Measurements from ENCODE around the gene PLA2G2C. TPM values are rescaled to one million over a fixed set of nuclear protein-coding genes. Genes with fewer than 3 reads are reported as not detected.

Gene PLA2G2C
- total RNA-seq, 1 donor from 2014 or later = not detected

DNA sequence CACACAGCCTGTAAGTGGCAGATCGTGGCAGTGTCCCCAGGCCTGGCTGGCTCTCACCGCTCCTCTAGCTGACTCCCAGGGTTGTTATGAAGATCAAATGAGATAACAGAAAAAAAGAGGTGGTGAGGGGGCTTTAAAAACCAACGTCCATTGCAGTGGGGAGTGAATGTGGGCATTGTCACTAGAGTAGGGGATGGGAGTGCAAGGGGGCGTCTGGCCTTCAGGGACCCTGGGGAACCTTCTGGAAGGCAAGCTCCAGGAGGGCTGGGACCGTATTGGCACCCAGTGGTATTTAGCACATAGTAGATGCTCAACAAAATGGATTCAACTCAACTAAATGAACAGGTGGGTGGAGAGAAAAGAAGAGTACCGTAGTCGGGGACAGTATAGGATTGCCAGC lies 70.4 kb downstream of the PLA2G2C start:
- Histone ChIP-seq H3K36me3 (no peaks in the 10 kb centered on the region), H3K27me3 (no peaks in the 10 kb centered on the region), H3K4me1 (no peaks in the 10 kb centered on the region), H3K4me3 (no peak overlapping the region), H3K27ac (no peak overlapping the region), H3K9me3 (no peaks in the 10 kb centered on the region)
- no peak for ATAC-seq
- peak; percentile 19 for DNase-seq
- intact Hi-C loops (cut with DNase I) = no loop called here
- no peak for TF ChIP-seq CTCF (IDR thresholded peaks at IDR 0.05)

DNA sequence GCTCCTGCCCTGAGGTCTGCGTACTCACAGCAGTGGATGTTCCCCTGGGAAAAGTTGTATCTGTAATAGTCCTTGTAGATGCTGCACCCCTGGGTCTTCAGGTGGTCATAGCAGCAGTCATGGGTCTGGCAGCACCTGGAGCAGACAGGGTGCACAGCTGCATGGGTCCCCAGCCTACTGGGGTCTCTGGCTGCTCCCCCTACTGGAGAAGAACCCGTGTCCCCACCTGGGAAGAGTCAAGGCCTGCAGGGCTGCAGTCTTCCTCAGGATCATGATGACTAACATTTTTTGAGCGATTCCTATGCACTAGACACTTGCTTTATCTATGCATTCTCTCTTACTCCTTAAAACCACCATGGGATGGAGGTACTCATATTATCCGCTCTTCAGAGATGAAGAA lies 70.8 kb downstream of the PLA2G2C start:
- H3K9me3 ChIP-seq = no peaks in the 10 kb centered on the region
- ATAC-seq (no peak), DNase-seq (peak; percentile 29)

DNA sequence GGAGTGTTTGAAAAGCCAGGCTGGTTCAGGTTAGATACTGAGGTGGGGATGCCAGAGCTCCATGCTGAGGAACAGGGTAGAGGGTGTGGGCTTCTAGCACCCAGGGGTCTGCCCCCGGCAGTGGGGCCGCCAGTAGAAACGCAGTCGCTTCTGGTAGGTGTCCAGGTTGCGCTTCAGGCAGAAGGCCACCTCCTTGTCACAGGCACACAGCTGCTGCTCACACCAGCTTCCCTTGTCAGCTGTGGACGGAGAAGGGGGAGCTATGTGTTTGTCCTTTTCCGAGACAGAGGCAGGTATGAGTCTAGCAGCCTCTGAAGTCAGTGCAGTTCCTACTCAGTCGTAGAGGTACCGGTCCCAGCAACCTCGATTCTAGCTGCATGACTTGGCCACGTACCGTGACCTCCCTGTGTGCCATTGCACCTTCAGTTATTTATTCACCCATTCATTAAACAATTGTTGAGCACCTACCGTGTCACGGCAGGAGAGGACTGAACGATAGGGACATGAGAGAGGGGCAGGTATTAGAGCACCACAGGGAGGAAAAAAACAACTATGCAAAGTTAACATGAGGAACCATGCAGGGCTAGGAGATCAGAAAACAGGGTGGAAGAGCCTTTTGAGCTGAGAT lies 72.2 kb downstream of the PLA2G2C start:
- no peaks in the 10 kb centered on the region for H3K36me3 ChIP-seq
- H3K4me1 ChIP-seq = no peaks in the 10 kb centered on the region
- no peak overlapping the region for H3K4me3 ChIP-seq
- ATAC-seq (no peak), DNase-seq (peak; percentile 36)
- intact Hi-C loops (cut with DNase I) = no loop called here
- no peaks in the 10 kb centered on the region for H3K27me3 ChIP-seq
- H3K9me3 ChIP-seq = no peaks in the 10 kb centered on the region
- no peak overlapping the region for H3K27ac ChIP-seq
- TF ChIP-seq CTCF (IDR thresholded peaks at IDR 0.05) = no peak

More for the DNA sequence above, 70.8 kb downstream of the PLA2G2C start:
- intact Hi-C loops (cut with DNase I) = no loop called here
- Histone ChIP-seq H3K4me1 (no peaks in the 10 kb centered on the region), H3K27me3 (no peaks in the 10 kb centered on the region), H3K4me3 (no peak overlapping the region), H3K36me3 (no peaks in the 10 kb centered on the region), H3K27ac (no peak overlapping the region)
- no peak for TF ChIP-seq CTCF (IDR thresholded peaks at IDR 0.05)

Other genes starting within 250 kb of the PLA2G2C start
- gene PLA2G2A, start 206.9 kb downstream of the PLA2G2C start, total RNA-seq = 19.7 TPM
- 4.9 TPM for gene PLA2G5, start 116.3 kb downstream of the PLA2G2C start, total RNA-seq
- not detected for gene PLA2G2D, start 67.0 kb downstream of the PLA2G2C start, total RNA-seq
- gene PLA2G2F, start 47.2 kb downstream of the PLA2G2C start, total RNA-seq = not detected
- 0.87 TPM for gene UBXN10, start 422 bp downstream of the PLA2G2C start, total RNA-seq
- 0.09 TPM for gene VWA5B1, start 104.4 kb upstream of the PLA2G2C start, total RNA-seq